Putamen (tissue), 1 donor: Measurements from ENCODE around the gene SRGAP1.
"Not testable (repeated sequence)": the region's sequence is repeated elsewhere in the genome, so short reads cannot be mapped to it uniquely, and the experiment has no call there.

ENCODE experiments used
- DNase-seq: peaks from one replicate; pipeline ENCODE4 v3.0.0-alpha.2; 2016; ENCODE audit warnings: low spot score

The SRGAP1 gene

GRCh38 chr12:64122995-64123394, 278.5 kb downstream of the SRGAP1 start:
- no peak for DNase-seq

- no peak for DNase-seq
Measured at GRCh38 chr12:64123448-64123847, 278.9 kb downstream of the SRGAP1 start.

GRCh38 chr12:64124511-64125197, 280.2 kb downstream of the SRGAP1 start:
- no peak for DNase-seq

GRCh38 chr12:64125913-64126312, 281.4 kb downstream of the SRGAP1 start:
- DNase-seq = no peak

GRCh38 chr12:64127811-64128210, 283.3 kb downstream of the SRGAP1 start:
- no peak for DNase-seq

GRCh38 chr12:64128366-64128765, 283.9 kb downstream of the SRGAP1 start:
- no peak for DNase-seq

- not testable (repeated sequence) for DNase-seq
Measured at GRCh38 chr12:64130476-64130875, 286.0 kb downstream of the SRGAP1 start.

GRCh38 chr12:64131456-64131855, 287.0 kb downstream of the SRGAP1 start:
- DNase-seq = not testable (repeated sequence)

- DNase-seq = not testable (repeated sequence)
Measured at GRCh38 chr12:64132672-64133071, 288.2 kb downstream of the SRGAP1 start.

GRCh38 chr12:64137117-64137516, 292.6 kb downstream of the SRGAP1 start:
- no peak for DNase-seq

- DNase-seq = no peak
Measured at GRCh38 chr12:64139021-64139420, 294.5 kb downstream of the SRGAP1 start.

- DNase-seq = no peak
Measured at GRCh38 chr12:64142382-64142781, 297.9 kb downstream of the SRGAP1 start.

- DNase-seq = no peak
Measured at GRCh38 chr12:64142784-64143183, 298.3 kb downstream of the SRGAP1 start.

GRCh38 chr12:64145226-64145625, 300.7 kb downstream of the SRGAP1 start:
- no peak for DNase-seq

- DNase-seq = peak; percentile 8
Measured at GRCh38 chr12:64147011-64147631, 302.6 kb downstream of the SRGAP1 start.

GRCh38 chr12:64147875-64148274, 303.4 kb downstream of the SRGAP1 start:
- DNase-seq = no peak

- DNase-seq = no peak
Measured at GRCh38 chr12:64154677-64155076, 310.2 kb downstream of the SRGAP1 start.

GRCh38 chr12:64157110-64157509, 312.6 kb downstream of the SRGAP1 start:
- DNase-seq = no peak

- no peak for DNase-seq
Measured at GRCh38 chr12:64160021-64160710, 315.7 kb downstream of the SRGAP1 start.

- DNase-seq = no peak
Measured at GRCh38 chr12:64160711-64161060, 316.2 kb downstream of the SRGAP1 start.

- DNase-seq = not testable (repeated sequence)
Measured at GRCh38 chr12:64166606-64167005, 322.1 kb downstream of the SRGAP1 start.

- DNase-seq = not testable (repeated sequence)
Measured at GRCh38 chr12:64167041-64167440, 322.5 kb downstream of the SRGAP1 start.

GRCh38 chr12:64170024-64170423, 325.5 kb downstream of the SRGAP1 start:
- no peak for DNase-seq
